ENCODE measurements around the gene VWC2L.

DNA sequence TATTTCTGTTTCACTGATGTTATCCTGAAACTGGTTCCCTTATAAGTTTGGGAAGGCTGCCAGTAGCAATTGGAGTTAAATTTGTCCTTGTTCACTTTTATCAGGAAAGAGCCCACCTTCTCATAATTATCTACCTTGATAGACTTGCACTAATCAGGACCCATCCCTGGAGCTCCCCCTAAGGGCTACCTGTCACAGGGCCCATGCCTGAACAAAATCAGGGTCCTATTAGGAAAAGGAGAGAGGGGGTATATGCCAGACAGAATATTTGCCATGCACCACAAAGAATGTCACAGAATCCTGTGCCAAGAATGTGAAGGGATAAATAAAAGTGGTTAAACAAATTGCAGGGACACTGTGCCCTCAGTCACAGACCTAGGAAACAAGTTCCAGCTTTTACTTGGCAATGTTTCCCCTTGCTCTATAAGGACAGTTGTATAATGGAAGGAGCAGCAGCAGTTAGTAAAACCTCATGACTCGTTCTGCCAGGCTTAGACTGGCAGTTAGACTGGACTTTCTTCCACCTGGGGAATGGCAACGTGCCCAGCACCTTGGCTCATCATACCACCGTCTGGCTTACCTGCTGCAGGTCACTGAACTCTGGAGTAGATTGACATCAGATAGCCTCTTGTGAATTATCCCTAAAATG lies 32.3 kb upstream of the VWC2L start:
- TF ChIP-seq, protein P1, sequence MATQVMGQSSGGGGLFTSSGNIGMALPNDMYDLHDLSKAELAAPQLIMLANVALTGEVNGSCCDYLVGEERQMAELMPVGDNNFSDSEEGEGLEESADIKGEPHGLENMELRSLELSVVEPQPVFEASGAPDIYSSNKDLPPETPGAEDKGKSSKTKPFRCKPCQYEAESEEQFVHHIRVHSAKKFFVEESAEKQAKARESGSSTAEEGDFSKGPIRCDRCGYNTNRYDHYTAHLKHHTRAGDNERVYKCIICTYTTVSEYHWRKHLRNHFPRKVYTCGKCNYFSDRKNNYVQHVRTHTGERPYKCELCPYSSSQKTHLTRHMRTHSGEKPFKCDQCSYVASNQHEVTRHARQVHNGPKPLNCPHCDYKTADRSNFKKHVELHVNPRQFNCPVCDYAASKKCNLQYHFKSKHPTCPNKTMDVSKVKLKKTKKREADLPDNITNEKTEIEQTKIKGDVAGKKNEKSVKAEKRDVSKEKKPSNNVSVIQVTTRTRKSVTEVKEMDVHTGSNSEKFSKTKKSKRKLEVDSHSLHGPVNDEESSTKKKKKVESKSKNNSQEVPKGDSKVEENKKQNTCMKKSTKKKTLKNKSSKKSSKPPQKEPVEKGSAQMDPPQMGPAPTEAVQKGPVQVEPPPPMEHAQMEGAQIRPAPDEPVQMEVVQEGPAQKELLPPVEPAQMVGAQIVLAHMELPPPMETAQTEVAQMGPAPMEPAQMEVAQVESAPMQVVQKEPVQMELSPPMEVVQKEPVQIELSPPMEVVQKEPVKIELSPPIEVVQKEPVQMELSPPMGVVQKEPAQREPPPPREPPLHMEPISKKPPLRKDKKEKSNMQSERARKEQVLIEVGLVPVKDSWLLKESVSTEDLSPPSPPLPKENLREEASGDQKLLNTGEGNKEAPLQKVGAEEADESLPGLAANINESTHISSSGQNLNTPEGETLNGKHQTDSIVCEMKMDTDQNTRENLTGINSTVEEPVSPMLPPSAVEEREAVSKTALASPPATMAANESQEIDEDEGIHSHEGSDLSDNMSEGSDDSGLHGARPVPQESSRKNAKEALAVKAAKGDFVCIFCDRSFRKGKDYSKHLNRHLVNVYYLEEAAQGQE (IDR thresholded peaks at IDR 0.05; ENCODE audit: insufficient replicate concordance, low read depth), result no peak
- TF ChIP-seq, protein P2, sequence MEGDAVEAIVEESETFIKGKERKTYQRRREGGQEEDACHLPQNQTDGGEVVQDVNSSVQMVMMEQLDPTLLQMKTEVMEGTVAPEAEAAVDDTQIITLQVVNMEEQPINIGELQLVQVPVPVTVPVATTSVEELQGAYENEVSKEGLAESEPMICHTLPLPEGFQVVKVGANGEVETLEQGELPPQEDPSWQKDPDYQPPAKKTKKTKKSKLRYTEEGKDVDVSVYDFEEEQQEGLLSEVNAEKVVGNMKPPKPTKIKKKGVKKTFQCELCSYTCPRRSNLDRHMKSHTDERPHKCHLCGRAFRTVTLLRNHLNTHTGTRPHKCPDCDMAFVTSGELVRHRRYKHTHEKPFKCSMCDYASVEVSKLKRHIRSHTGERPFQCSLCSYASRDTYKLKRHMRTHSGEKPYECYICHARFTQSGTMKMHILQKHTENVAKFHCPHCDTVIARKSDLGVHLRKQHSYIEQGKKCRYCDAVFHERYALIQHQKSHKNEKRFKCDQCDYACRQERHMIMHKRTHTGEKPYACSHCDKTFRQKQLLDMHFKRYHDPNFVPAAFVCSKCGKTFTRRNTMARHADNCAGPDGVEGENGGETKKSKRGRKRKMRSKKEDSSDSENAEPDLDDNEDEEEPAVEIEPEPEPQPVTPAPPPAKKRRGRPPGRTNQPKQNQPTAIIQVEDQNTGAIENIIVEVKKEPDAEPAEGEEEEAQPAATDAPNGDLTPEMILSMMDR (IDR thresholded peaks at IDR 0.05; ENCODE audit: insufficient read depth, low read length), result no peak
- TF ChIP-seq POLR2AphosphoS5 (IDR thresholded peaks at IDR 0.05; ENCODE audit: low read depth), result no peak
- TF ChIP-seq GABPA (IDR thresholded peaks at IDR 0.05; ENCODE audit: low read depth), result no peak

All from HL-60 (cell line).